GM19324 (cell line): ENCODE data around the gene CPNE4.
"Not testable (repeated sequence)": the region's sequence is repeated elsewhere in the genome, so short reads cannot be mapped to it uniquely, and the experiment has no call there.

Experiments
- ATAC-seq: cut with Tn5 transposase; IDR thresholded peaks from one replicate; pipeline ENCODE4 v1.9.1; 2021; ENCODE audit warnings: mild to moderate bottlenecking, moderate library complexity; ENCODE audit not compliant: unreplicated experiment, low FRiP score

Gene CPNE4

DNA sequence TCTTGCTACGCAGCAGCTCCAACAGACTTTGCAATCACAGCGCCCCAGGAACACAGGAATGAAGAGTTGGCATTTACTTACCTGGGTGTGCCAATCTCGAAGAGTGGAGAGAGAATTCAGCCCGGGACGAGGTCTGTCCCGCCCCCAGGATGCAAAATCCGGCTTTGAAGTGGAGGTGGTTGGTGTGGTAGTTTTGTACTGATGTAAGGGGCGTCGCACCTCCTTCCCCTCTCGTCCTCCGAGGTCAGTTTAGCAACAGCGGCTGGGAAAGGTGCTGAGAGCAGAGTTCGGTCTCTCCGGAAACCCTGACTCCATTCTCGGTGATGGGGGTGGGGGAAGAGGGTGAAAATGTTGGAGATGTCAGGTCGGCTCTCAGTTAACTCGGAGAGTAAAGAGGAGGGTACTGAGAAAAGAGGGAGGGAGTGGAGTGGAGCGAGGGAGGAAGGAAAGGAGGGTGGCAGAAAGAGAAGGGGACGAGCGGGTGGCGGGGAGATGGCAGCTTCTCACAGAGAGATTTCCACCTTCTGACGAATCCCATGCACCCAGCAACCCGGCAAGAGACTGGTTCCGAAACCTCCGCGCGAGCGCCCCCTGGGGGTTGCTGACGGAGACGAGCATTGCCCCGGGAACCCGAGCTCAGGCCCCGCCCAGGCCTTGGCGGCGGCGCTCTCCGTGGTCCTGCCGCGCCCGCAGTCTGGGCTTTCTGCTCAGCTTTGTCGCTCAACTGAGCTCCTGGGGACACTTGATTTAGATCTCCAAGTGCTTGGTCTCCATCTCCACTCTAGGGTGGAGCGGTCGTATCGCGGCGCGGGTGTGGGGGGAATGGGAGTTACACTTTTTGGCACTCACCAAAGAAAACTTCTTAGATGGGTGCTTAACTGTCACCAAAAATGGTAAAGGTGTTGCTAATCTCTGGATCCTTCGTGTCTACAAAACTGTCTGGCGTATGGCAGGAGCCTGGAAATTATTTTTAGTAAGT is at the start of gene CPNE4:
CPNE4 (minus strand) TSS at position 529 of the 979 bp plus-strand sequence.
- no peak for ATAC-seq

DNA sequence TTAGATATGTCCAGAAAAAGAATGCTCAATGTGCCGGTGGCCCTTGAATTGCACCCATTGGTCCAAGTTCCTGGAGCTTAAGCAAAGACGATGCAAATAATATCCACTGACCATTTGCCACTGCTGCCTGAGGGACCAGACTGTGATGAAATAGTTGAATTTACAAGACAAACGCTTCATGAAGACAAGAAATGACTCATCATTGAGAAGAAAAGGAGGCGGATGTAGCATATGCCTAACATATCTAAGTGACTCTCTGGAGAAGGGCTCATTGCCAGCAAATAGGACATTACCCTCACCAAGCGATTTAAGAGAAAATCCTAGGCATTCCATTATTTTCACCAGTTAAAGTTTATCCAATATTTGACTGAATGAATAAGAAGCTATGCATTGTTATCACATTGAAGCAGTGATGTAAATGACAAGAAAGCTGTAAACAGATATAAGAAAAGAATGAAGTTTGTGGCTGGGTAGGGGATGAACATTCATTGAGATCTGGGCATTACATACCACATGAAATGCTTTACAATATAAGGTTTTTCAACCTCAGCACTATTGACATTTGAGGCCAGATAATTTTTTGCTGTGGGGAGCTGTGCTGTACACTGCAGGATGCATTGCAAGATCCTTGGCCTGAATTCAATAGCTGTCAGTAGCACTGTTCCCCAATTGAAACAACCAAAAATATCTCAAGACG is 48.9 kb upstream of the CPNE4 start:
- ATAC-seq = no peak

DNA sequence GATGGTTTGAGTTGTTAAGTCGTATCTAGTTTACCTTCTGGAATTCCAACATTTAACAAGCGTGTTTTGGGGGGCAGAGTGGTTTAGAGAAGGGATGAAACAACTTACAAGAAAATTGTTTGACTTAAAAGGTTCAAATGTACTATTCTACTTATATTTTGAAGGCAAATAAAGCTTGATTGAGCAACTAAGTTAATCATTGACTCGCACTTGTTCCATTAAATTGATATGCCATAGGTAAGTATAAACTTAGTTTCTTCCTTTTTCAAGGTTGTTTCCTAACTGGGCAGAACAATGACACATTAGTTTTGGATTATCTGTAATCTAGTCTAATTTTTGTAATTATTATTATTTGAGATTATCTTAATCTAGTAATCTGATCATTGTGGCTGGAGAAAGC is 48.3 kb upstream of the CPNE4 start:
- ATAC-seq = no peak

DNA sequence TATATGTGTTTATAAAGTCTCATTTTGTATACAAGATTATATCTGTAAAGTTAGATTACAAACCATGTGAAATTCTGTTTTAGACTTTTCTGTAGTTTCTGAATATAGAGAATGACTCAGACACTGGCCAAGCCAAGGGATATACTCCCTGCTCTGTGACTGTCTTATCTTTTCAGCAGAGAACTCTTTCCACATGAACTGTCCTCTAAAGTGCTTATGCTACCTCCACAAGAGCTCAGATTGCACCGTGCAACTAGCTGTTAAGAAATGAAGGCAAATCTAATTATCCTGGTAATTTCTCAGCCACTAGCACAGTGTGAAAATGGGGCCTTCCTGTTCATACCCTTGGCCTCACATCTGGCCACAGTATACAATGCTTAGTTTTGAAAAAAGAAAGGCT is 44.3 kb upstream of the CPNE4 start:
- ATAC-seq = no peak

DNA sequence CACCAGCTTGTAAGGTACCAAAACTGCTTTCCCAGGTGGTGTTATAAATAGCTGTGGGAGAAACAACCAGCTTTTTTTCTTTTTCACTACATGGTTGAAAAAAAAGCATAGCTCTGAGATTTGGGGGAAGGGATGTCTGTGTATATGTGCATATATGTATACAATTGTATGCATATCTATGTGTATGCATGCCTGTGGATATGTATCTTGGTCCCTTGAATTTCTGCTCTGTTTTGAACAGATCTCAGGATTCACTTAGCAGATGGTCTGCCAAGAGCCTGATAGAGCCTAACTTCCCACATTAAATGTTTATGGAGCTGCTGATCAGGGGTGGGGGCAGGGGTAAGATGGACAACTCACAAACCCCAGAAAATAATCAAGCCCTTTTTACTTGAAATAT is 39.0 kb upstream of the CPNE4 start:
- ATAC-seq = no peak

DNA sequence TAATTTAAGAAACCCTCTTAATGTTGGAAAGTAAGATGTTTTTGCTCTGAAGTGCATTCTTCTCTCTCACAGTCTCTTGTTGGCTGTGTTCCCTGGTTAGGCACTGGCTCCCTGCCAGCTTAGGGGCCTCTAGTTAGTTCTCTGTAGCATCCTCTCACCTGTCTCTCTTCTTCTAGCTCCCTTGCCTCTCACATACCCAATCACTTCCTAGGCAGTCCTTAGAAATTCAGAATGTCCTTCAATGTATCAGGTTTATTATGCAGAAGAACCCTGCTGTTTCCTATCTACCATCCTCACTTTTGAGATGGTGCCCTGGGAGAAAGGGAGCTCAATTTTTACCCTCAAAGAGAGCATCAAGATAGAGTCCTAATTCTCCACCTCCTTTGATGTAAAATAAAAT is 36.2 kb upstream of the CPNE4 start:
- no peak for ATAC-seq

DNA sequence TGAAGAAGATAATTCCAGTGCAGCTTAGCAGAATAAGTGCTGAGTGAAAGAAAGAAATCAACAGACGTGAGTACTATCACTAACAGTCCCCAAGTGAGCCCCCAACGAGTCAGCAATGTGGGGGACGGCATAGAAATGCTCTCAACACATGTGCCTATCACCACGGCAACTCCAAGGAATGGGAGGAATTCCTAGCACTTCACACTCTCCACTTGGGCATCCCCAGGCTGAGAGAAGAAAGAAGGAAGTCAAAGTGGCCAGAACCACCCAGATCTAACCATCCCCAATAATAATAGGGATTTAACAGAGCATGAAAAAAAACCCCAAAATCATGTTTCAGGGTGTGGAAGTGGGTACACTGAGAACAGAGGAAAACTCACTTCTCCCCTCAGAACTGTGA is 29.3 kb upstream of the CPNE4 start:
- no peak for ATAC-seq

DNA sequence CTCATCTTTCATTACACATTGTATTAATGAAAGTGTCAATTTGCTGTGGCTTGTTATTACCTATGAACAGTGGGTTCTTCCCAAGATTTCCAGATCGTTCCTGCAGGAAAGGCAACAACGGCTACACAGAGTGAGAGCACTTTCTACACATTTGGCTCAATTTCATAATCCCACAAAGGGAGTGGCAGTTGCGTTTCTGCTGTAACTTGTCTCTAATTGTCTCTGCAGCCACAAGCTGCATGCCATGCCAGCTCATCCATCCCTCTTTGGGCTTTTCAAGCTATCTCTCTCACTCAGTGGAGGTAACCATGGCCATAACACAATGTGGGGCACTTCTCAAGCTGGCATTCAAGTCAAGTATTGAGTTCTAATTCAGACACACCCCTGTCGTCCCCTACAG is 27.7 kb upstream of the CPNE4 start:
- no peak for ATAC-seq

DNA sequence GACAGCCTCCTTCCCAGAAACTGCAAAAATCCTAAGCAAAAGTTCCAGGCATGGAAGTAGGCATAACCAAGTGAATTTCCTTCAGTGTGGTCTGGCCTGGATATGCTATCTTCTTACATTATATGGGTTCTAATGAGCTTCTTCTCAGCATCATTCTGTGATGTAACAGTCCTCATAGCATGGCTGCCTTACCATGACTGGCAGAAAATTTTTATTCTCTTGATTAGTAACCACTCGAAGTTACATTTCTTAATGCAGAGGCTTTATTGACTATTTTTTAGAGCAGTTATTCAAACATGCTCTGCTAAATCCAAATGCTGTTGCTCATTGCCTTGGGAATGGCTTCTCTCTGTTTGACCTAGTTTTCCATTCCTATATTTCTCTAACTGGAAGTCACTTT is 21.1 kb upstream of the CPNE4 start:
- no peak for ATAC-seq

DNA sequence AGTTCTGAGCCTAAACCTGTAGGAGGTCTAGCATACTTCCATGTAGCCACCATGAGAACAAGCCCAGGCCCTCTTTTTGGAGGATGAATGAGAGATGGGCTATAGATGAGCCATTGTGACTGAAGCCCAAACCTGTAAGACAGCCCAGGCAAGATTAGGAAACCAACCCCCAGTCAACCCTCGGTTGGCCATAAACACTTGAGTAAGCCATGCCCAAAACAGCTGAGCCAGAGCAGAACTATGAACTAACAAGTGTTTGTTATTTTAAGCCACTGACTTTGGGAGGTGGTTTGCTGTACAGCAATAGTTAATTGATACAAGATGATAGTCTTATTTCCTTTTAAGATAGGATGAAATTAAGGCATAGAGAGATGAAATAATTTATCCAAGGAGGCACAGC is 12.4 kb upstream of the CPNE4 start:
- ATAC-seq = no peak

DNA sequence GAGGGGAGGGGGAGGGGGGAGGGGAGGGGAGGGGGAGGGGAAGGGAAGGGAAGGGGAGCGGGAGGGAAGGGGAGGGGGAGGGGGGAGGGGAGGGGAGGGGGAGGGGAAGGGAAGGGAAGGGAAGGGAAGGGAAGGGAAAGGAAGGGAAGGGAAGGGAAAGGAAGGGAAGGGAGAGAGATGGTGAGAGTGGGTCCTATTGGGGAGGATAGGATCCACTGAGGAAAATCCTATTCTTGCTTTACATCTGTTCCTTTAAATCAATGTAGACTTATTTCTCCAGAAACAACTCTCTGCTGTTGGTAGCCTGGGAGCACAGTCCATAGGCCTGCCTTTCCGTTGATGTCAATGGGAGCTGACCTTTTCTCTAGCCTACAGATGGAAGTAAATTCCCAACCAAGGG is 10.1 kb upstream of the CPNE4 start:
- not testable (repeated sequence) for ATAC-seq

DNA sequence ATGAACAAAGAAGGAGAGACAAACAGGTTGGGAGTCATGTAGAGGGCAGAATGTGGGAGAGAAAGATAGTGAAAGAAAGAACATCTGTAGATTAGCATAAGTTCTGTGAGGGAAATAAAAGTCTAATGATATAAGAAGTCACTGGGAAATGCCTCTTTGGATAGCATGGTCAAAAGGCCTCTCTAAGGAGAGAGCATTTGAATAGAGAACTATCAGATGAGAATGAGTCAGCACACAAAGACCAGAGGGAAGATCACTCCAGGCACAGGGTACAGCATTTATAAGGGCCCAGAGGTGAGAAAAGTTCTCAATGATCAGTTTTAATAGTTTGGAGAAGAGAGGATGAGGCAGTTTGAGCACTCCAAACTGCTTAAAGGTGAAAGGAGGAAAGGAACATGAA is 7.9 kb upstream of the CPNE4 start:
- no peak for ATAC-seq

DNA sequence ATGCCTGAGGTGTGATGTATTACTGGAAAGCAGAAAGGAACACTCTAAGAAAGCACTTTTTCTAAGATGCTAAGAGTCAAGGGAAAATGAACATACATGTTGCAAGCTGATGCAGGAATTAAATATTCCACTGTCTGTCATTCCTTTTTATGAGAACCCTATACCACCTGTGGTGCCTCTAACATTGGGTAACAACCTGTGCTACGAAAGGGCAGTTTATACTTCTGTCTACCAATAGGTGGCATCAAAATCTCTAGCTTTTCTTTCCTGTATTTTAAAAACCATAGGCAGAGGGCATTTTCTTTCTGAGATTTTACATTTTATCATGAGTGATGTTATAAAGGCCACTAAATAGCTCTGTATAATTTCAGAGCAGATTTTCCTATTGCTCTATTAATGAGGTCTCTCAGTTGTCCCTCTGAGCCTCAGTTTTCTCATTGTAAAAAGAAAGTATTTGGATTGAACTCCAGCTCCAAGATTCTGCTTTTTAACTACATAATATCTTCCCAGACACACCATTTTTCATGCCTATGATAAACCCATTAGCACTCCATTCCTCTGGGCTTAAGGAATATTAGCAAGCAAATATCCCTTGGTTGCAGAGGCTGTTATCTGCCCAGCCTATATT is 3.5 kb upstream of the CPNE4 start:
- no peak for ATAC-seq

DNA sequence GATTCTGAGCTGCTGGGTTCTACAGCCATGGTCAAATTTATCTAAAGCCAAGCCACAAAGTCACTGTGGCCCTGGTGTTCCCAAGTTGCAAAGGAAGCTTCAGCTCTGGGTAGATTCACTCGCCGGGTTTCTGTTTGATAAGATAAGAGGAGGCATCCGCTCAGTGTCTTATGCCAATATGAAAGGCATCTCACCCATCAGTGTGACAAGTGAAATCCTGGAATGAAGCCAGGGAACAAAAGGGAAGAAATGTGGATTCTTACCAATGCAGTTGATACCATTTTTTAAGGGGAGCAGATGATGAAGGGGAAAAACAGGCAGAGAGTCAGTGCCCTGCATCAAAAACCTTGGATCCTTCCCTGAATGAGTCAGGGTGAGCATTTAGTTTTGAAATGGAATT is 2.8 kb upstream of the CPNE4 start:
- no peak for ATAC-seq

DNA sequence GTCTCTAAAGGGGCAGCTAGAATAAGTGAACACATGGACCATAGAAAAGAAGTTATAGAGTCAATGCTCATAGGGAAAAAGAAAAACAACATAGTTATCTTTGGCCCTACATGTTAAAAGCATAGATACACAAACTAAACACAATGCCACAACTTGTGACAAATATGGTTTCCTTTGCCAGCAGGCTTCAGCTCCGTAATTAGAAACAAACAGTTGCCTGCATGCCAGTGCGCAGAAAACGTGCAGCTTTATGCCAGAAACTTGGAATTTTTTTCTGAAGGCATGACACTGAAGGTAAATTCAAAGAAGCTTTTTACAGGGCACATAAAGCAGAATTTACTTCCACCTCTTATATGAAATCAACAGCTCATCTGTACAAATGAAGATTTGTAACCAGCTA is 2.2 kb upstream of the CPNE4 start:
- ATAC-seq = no peak

DNA sequence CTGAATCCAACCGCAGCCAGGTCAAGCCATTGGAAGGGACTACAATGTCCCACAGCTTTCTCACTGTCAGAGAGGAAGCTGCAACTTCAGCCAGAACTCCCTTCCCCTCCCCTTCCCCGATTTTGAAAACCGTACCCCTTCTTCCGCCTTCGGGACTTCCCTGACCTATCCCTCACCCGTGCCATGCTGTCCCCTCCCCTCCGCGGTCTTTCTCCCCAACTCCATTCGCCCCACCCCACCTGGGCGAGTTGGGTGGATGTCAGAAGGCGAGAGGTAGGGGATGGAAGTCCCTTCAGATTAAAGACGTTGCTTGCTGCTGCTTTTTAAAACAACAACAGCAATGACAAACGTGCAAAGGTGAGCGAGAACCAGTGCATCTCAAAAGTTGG is 723 bp downstream of the CPNE4 start:
- no peak for ATAC-seq

DNA sequence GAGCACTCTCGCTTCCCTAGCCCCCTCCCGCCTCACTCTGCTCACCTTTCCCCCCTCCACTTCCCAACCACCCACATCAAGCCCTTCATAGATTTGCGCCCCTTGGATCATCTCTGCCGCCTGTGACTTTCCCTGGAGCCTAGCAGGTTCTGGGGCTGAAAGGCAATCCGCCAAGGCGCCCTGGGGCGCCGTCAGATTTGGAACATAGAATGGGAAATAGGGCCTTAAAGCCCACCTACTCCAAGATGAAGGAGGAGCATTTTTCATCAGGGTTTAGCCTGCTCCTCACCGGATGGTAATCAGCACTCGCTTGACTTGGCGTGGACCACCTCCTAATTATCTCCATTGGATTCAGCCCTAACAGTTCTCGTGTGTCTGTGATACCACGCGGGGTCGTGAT is 1.3 kb downstream of the CPNE4 start:
- no peak for ATAC-seq

DNA sequence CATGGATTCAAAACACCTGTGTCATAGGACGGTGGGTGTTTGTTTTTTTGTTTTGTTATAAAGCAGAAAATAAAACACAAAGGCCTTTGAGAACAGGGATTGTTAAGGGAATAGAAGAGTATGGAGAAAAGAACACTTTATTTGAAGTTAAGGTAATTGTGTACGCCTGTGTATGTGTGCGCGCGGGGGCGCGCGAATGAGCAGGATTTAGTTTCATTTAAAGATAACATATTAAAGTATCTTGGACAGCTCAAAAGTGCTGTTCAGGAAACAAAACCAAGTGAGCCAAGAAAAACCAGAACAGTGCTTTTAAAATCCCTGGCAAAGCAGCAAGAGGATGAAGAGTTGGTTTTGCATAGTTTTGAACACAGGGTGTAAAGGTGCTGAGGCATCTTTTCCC is 1.9 kb downstream of the CPNE4 start:
- ATAC-seq = no peak

DNA sequence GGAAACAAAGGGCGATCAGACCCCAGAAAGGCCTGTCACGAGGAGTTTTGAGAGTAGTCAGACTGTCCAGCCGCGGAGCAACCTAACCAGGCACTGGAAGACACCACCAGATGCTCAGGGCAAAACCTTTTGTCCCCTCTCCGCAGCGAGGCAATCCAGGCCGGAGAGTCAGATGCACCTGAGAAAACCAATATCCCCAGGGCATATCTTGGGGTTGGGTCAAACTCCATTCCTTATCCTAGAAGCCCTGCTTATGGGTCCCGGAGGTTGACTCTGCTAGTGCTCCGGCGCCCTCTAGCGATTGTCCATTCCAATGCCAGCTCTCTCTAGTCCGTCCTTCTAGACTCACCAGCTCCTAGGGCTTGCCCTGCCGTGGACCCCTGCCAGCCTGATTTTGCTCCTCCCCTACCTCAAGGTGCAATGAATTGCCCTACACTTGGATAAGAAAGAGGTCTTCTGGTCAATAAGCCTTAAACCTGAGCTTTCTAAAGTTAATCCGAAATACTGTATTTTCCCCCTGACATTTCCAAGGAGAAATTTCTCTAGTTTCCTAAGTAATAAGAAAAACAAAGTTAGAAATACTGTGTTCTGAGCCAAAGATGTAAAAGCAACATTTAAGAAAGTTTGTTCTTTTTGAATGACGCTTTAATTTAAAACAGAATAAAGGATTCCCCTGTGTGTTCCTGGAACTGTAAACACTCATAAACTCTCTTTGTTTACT is 5.5 kb downstream of the CPNE4 start:
- ATAC-seq = no peak

DNA sequence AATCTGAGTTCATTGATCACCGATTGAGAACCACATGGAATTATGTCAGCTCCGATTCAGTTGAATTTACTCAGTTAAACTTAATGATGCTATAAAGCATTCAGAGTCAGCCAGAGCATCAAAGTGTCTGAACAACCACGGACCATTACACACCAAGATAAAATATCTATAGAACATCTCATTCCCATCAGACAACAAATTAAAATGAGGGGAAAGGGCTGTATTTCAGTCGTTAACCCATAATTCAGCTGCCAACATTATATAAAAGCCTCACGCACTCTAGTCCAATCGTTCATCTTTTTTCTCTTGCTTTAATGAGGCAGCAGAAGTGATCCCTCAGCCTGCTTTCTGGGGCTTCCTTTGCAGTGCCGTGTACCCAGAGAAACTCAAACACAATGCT is 11.9 kb downstream of the CPNE4 start:
- no peak for ATAC-seq

DNA sequence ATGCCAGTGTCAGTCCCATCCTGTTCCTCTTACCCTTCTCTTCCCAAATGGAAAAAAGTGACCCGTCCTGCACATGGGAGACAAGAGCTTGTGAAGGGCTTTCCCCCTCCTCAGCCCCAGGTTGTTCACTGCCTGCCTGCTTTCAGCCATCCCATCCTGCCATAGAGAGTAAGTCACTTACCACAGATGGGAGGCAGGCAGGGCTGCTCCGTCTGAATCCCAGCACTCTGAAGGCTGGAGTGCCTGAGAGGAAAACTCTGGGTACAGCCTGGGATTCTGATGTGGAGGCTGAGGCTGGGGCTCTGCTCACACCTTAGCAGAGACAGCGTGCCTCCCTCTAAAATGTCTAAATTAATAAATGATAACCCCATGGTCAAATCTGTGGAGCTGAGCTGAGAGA is 14.8 kb downstream of the CPNE4 start:
- no peak for ATAC-seq
